ENCODE data around the gene C2CD4A.

Gene C2CD4A

DNA sequence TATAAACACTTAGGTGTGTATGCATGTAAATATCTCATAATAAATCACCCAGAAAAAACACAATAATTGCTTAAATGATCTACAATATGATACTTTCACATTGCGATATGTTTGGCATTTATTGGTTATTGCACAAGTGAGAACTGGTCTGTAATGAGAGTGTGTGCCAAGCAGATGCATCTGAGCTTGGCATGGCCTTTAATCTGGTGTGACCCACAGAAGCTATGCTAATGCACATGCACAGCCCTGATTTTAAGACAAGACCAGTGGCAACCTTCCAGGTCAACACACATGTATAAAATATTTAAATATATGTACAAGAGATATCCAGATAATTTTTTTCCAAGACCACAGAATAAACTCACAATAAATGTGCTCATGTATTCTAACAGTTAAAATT, 42.7 kb downstream of the C2CD4A start:
- TF ChIP-seq, protein P1, sequence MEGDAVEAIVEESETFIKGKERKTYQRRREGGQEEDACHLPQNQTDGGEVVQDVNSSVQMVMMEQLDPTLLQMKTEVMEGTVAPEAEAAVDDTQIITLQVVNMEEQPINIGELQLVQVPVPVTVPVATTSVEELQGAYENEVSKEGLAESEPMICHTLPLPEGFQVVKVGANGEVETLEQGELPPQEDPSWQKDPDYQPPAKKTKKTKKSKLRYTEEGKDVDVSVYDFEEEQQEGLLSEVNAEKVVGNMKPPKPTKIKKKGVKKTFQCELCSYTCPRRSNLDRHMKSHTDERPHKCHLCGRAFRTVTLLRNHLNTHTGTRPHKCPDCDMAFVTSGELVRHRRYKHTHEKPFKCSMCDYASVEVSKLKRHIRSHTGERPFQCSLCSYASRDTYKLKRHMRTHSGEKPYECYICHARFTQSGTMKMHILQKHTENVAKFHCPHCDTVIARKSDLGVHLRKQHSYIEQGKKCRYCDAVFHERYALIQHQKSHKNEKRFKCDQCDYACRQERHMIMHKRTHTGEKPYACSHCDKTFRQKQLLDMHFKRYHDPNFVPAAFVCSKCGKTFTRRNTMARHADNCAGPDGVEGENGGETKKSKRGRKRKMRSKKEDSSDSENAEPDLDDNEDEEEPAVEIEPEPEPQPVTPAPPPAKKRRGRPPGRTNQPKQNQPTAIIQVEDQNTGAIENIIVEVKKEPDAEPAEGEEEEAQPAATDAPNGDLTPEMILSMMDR (conservative IDR thresholded peaks at IDR 0.05), result no peak
- H3K27ac ChIP-seq, result peak overlapping the region; percentile 44

DNA sequence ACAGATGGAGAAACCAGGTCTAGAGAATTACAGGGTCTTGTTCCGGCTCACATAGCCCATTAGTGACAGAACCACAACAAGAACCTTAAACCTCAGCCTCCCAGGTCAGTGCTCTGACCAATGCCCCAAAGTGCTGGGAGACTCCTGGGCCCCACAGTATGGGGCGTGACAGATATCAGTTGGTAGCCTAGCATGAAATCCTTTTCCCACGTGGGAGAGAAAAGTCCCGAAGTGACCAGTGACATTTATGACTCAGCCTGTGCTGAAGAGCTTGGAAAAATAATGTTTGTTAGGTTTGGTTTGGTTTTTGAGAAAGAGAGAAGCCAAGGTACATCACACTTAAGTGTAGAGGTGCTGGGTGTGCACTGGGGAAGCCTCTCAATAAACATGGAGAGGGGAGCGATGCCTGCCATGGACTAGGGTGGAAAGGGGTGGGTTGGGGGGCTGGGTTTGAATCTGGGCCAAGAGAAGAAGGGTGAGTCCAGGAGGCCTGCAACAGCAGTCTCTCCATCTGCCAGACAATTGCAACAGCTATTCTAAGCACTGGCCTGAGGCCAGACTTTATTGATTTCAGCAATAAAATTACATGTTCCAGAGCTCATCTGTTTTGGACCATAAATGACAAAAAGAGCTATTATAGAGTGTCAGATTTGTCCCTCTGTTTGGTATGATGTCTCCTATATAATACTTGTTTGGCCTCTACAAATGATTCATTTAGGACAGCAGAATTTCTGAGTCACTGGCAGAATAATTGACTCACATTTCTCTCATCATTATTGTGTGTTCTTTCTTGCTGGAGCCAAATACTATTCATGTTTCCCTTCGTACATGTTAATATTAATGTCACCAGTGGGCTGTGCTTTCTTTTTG, 43.4 kb downstream of the C2CD4A start:
- TF ChIP-seq, protein P1 (conservative IDR thresholded peaks at IDR 0.05), result no peak
- H3K27ac ChIP-seq, result peak overlapping the region; percentile 44

DNA sequence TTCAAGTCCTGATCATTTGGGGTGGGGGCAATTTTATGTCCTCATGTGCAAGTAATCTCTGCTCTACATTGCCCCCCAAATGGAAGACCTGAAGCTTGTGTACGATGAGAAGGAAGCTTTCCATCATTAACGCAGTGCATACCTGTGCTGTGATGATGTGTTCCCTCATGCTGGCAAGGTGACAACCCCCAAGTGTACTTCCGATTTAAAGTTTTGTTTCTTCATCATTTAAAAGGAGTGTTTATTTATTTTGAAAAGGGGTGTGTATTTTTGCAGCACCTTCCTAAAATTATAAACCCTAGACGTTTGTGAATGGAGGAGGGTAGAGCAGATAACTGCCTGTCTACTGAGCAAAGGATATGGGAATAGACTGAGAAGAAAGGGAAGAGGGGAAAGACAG, 45.3 kb downstream of the C2CD4A start:
- TF ChIP-seq, protein P1 (conservative IDR thresholded peaks at IDR 0.05), result no peak
- no peak overlapping the region for H3K27ac ChIP-seq

DNA sequence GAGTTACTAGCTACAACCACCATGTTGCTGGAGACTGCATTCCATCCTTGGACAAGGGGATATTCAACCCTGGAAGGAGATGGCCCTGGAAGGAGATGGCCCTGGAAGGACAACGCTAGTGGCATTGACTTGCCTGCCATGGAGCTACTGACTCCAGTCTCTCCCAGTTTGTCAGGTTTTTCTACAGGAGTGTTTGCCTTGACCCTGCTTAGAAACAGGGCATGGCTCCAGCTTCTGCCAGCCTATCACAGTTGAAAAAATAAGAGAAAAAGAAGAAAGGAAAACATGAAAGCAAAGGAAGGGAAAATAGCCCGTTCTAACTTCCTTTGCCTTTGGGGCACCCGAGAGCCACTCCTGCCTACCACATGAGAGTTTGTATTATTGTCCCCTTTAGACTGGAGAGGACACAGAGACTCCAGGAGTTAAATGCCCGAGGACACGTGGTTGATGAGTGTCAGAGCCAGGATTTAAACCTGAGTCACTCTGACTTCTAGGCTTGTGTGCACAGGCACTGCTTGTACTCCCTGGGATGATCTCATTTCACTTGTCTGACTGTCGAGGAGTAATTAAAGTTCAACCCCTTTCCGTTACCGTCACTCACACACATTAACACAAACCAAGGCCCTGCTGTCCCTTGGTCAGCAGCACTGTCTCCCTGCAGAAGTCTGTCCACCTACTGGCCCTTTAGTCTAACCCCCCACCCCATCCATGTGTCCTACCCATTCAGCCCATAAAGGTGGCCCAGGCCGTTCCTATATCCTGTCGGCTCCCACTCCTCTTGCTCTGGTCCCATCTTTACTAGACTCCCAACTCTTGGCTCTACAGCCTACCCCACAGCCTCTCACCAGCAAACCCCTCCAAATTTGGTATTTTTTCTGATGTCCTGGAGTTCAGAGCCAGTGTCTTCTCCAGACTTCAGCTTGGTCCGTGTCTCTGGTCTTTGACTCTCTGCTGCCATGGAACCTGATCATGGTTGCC, 46.1 kb downstream of the C2CD4A start:
- H3K27ac ChIP-seq, result no peak overlapping the region
- TF ChIP-seq, protein P1 (conservative IDR thresholded peaks at IDR 0.05), result no peak

GRCh38 chr15:62115847-62116246, 49.1 kb downstream of the C2CD4A start:
- TF ChIP-seq, protein P1 (conservative IDR thresholded peaks at IDR 0.05), result no peak

DNA sequence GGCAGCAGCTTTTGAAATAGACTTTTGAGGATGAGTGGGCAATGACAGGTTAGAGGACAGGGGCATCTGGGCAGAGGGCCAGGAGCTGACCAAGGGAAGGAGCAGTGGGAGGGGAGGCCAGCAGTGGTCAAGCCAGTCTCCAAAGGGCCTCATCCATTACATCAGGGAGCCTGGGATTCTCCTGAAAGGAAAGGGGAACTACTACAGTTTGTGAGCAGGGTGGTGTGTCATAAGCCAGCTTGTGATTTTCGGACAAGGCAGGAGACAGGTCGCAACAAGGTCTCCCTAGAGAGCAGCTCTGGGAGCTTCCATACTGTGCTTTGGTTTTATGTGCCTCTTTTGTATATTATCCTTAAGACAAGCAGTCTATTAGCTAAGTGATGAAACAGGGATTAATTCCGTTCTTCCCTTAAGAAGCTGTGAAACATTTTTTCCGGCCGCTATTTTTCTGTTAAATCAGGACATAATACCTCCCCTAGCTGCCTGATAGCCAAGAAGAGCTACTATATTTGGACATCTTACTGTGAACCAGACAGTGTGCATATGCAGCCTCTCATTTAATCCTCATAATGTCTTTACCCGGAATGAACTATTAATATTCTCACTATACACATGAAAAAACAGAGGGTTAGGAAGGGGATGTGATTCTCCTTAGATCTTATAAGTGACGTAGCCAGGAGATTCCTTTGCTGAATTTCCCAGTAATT, 51.9 kb downstream of the C2CD4A start:
- TF ChIP-seq, protein P1 (conservative IDR thresholded peaks at IDR 0.05), result no peak
- no peak overlapping the region for H3K27ac ChIP-seq

More at GRCh38 chr15:62115847-62116246, 49.1 kb downstream of the C2CD4A start:
- H3K27ac ChIP-seq, result no peak overlapping the region
